Umbilical cord (tissue), 2 donors: Measurements from ENCODE around the gene RTN4IP1. TPM values are rescaled to one million over a fixed set of nuclear protein-coding genes. Genes with fewer than 3 reads are reported as not detected.
A peak's percentile ranks its signal among the peaks of the same experiment; 100 is the strongest.

Experiments used
- DNase-seq: peaks from one replicate; pipeline ENCODE4 v3.0.0-alpha.2; 2015; ENCODE audit warnings: low spot score
- total RNA-seq: library from RNA; depleted of rRNA; stranded (reverse); fragments of >200 nt; gene quantifications from one replicate; pipeline ENCODE4 v1.2.3, GENCODE V29; 2014; ENCODE audit warnings: low replicate concordance; ENCODE audit not compliant: insufficient read depth

RTN4IP1 gene
- total RNA-seq, result 1.7 TPM

DNA sequence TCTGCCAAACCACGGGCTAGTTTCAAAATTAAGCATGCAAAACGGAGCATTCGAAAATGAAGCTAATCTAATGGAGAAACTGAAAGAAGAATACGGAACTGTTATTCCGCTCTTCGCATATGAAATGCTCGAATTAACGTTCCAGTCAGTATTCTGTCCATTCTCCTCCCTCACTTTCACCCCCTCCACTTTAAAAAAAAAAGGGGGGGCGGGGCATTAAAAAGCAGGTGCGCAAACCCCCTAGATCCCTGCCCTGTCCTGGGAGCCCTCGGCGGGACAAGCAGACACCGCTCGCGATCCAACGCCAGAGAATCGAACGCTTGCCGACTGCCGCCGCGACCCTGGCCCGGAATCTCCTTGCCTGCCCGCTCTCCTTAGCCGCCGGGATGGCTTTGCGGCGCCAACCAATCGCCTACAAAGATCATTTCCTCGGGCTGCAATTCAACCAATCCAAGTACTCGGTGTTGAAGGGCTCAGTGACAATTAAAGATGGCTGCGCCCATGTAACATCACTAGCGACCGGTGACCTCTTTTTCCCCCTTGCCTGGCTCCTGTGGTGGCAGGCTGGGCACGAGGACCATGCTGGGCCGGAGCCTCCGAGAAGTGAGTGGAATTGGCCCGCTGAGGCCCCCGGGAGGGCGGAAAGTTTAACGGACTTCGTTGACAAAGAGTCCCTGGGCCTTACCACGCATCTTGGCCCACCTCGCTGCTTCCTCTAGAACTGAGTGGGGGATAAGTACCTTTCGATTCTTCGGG, at the start of gene RTN4IP1, which contains the start of gene QRSL1:
TSS of gene RTN4IP1 (minus strand) at position 396 of the 756 bp plus-strand sequence. CDS start 477 bp downstream, outside the sequence.
TSS of gene QRSL1 (plus strand) at position 476 of the 756 bp plus-strand sequence. CDS start at position 580, 104 bp downstream.
- DNase-seq, result peak; percentile 97

DNA sequence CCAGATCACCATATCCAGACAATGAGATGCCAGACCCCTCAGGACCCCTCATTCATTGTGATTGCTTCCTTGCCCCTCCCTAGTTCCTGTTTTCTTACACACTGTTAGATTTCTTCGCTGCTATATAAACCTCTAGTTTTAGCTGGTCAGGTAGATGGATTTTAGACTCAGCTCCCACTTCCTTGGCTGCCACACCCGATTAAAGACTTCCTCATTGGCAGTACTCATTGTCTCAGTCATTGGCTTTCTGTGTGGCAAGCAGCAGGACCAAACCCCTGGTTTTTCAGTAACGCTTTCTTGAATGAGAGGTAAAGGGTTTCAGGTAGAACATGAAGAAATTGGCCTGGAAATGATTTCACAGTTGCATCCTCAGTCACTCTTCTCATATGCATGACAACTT, 48.0 kb upstream of the RTN4IP1 start:
- no peak for DNase-seq

GRCh38 chr6:106674541-106675229, 45.4 kb upstream of the RTN4IP1 start:
- DNase-seq, result no peak

DNA sequence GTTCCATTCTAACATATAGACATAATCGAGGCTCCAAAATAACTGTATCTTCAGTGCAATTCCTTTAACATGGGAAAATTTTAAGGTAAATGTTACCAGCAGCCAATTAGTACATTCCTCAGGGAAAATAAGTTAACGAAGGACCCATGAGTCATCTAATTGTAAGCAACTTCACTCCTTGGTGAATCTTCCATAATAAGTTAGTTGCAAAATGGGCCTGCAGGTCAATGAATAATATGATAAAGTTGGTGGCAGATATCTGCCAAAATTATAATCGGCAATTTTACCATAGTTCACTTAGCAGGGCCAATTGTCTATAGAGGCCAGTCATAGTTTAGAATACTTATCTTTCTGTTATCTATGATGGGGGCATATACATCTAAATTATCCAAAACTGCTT, 42.4 kb upstream of the RTN4IP1 start:
- no peak for DNase-seq

DNA sequence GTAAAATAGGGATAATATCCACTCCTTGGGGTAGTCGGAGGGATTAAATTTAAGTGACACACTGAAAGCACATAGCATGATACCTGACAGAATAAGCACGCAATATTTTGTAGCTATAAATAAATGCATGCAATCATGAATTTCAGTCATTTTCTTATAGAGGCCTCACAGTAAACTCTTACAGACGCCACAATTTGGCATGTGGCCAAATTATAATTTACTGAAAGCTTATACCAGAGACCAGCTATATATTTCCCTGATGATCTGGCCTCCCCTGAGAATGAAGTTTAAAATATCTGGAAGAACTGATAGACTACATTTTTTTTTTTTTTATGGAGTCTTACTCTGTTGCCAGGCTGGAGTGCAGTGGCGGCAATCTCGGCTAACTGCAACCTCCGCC, 40.9 kb upstream of the RTN4IP1 start:
- DNase-seq, result no peak

DNA sequence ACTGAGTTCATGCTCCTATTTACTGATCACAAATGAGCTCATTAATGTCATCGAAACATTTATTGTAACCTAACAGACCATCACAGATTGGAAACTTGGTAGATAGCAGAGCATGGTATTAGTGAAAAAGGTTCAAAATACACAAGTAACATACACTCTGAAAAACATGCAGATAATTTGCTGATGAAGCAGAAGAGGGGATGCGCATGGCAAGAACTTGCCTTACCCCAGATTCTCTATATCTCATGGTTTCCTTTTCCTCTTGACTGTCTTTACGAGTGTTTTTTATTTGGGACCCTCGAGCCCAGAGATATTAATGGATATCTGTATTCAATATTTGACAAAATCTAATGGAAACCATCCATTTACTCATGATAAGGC, 37.7 kb upstream of the RTN4IP1 start:
- no peak for DNase-seq

DNA sequence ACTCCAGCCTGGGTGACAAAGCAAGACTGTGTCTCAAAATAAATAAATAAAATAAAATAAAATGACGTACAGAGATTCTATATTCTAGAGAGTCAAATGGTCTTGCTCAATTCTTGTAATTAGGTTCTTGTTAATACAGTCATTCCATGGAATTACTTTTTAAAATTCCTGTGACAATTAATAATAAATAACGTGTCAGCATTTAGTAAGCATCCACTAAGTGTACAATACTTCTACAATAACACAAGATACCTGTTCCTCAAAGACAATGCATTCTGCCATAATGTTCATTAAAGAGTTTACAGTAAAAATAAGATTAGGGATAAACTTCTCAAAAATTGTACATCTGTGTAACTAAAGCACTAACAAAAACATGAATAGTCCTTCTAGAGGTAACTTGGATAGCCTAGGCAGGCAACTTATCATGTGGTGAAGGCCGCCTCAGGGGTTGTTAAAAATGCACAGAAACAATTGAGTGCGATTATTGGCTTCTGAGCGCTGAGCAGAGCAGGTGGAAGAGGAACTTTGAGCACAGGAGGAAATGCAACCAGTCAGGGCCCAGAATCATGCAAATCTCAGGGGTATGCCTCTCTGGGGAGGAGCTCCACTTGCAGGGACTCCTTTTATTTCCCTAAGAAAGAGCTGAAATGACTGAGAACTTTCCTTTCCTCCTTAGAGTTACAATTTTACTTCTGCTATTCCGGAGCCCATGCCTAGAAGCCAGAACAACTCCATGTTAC, 37.2 kb upstream of the RTN4IP1 start:
- peak; percentile 4 for DNase-seq

- DNase-seq, result peak; percentile 9
These were observed 33.2 kb upstream of the RTN4IP1 start for GRCh38 chr6:106662458-106662857.

DNA sequence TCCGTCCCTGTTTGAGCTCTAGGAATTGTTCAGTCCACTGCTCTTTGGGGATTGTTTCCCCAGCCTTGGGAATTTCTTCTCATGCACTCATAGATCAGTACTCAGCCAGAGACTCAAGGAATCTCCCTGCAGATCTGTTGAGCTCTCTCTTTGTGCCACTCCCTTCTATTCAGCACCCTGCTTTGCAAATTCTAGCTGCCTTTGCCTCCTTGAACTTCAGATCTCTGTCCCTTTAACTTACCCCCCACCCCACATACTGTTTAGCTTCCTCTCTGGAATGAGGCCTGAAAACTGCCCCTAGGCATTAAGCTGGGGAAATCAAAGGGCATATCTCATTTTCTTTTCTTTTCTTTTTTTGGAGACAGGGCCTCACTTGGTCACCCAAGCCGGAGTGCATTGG, 30.6 kb upstream of the RTN4IP1 start:
- DNase-seq, result no peak

DNA sequence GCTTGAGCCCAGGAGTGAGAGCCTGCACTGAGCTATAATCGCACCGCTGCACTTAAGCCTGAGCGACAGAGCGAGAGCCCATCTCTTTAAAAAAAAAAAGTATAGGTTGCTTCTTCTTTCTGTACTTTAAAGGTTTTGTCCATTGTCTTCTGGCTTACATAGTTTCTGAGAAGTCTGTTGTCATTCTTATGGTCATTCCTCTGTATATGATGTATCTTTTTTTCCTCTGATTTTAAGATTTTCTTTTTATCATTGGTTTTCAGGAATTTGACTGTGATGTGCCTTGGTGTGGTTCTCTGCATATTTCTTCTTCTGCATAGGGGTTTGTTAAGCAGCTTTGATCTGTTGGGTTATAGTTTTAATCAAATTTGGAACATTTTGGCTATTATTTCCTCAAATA, 29.2 kb upstream of the RTN4IP1 start:
- DNase-seq, result no peak

GRCh38 chr6:106648651-106649308, 19.5 kb upstream of the RTN4IP1 start:
- DNase-seq, result no peak

GRCh38 chr6:106643061-106643460, 13.8 kb upstream of the RTN4IP1 start:
- no peak for DNase-seq

GRCh38 chr6:106642476-106642875, 13.2 kb upstream of the RTN4IP1 start:
- DNase-seq, result no peak

DNA sequence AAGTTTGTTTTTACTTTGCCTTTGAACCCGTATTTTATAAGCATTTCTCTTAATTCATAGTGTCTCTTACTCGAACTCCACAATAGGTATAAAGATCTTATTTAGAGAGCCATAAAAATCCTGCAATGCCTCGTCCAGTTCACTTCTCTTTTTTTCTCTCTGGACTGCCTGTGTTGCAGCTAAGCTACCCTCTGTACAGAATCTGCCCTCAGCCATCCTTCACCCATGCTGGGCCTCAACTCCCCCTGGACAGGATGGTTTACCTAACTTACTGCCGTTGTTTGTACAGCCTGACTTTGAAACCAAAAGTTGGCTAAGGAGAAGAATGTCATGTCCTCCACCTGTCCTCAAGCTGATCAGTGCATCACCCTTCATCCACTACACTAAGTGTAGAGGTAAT, 10.5 kb upstream of the RTN4IP1 start:
- DNase-seq, result no peak

DNA sequence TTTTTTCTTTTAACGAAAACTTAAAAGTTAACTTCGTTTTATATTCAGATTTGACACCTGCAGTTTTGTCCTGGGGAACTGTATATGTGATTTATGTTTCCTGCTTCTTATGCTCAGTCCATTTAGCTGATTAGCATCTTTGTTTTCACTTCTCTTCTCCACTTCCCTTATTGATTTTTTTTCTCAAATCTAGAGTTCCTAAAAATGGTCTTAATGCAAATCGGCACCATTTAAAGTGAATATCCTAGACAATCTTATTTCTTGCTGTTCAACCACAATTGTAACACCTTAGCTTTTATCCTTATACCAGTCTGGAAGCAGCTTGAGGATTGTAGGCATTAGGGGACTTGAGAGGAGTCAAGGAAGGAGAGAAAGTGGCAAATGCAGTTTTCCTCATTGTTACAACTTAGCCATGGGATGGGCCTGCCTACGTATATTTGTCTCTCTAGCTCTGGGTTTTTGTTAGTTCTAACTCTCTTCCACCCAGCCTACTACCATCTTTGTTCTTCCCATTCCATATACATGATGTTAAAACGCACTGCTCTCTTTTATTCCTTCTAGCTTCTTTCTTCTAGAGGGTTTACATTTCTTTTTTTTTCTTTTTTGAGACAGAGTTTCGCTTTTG, 8.5 kb upstream of the RTN4IP1 start:
- DNase-seq, result no peak

- DNase-seq, result no peak
These were observed 7.9 kb upstream of the RTN4IP1 start for GRCh38 chr6:106637051-106637716.

- no peak for DNase-seq
These were observed 5.3 kb upstream of the RTN4IP1 start for GRCh38 chr6:106634565-106634964.

DNA sequence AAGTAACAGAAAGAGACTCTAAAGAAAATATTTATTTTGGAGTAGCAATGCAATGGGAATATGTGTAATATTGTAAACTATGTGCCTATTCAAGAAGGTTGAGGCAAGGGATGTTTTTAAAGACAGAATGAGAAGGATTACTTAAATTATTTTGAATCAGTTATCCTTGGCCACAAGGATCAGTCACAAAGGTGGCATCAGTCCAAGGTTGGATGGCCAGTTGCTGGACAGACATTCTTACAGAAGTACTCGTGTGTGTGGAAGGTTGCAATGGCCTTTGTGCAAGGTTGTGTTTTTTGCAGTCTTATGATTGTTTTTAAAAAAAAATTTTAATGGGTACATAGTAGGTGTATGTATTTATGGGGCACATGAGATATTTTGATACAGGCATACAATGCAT, 2.0 kb upstream of the RTN4IP1 start:
- DNase-seq, result no peak

- no peak for DNase-seq
These were observed 1.1 kb upstream of the RTN4IP1 start for GRCh38 chr6:106630366-106630765.

GRCh38 chr6:106629859-106630163, 513 bp upstream of the RTN4IP1 start:
- DNase-seq, result no peak

GRCh38 chr6:106628658-106629102, 618 bp downstream of the RTN4IP1 start:
- no peak for DNase-seq
